ENCODE measurements around the gene ABCB1. TPM values are rescaled to one million over a fixed set of nuclear protein-coding genes. Genes with fewer than 3 reads are reported as not detected.
A peak's percentile ranks its signal among the peaks of the same experiment; 100 is the strongest.
"Not testable (repeated sequence)": the region's sequence is repeated elsewhere in the genome, so short reads cannot be mapped to it uniquely, and the experiment has no call there.

Gene ABCB1
- total RNA-seq, 2 donors from 2014 or later = 26.1 to 32.5 TPM

DNA sequence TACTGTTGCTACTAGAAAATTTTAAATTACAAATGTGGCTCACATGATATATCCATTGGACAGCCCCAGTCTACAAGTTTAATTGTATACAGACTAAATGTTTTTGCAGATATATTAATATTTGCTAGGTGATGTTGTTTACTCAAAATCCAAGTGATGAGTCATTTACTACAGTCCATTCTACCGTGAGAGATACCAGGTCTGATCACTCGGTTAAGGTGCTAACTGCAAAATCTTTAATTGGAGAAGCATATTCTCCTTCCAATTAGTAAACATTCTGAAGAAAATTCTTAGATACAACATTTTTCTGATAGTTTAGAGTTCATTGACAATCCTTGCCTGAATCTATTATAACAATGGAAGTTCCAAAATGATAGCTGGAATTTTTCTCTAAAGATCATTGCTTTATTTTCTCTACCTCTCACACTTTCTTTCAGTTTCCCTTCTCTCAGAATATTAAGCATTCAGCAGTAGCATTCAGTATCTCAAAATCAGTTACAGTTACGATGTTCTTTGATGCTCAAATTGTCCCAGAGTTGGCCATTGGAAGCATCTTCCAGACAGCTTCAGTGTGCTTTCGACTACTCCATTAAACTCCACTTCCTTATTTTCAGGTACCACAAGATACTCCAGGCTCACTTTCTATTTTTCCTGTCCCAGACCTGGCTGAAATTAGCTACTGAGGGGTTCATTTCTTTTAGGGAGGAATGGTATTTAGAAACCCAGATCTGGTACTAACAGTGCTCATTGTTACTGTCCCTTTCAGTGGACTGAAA, 2.3 kb downstream of the ABCB1 start:
- H3K9me3 ChIP-seq (ENCODE audit: control insufficient read depth, low read length, poor library complexity, severe bottlenecking) = no peaks in the 10 kb centered on the region
- ATAC-seq = no peak
- peaks cover 7% of the 10 kb centered on the region for H3K36me3 Mint-ChIP-seq (ENCODE audit: low read depth)
- H3K27me3 Mint-ChIP-seq = peaks cover 16% of the 10 kb centered on the region
- H3K27ac Mint-ChIP-seq = peak overlapping the region; percentile 93
- peaks cover 20% of the 10 kb centered on the region for H3K4me1 Mint-ChIP-seq
- no peak for DNase-seq
- peak overlapping the region; percentile 87 for H3K4me3 Mint-ChIP-seq

DNA sequence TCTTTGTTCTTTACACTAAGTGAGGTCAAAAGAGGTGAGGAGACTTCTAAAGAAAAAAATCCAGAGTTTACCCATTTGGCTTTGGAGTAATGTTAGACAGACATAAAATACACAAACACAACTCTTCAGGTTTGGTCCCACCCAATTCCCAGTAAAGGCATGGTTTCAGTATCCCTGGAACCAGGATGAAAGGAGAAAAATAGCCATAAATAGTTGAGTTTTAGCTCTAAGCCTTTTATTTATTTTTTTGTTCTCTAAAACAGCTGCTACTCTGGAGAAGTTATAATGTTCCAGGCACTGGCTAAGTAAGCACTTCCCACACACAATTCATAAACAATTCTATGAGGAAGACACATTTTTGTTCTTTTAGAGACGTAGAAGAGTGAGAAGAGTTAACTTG, 4.0 kb downstream of the ABCB1 start:
- H3K9me3 ChIP-seq (ENCODE audit: control insufficient read depth, low read length, poor library complexity, severe bottlenecking) = no peaks in the 10 kb centered on the region
- H3K4me1 Mint-ChIP-seq = peaks cover 20% of the 10 kb centered on the region
- no peak overlapping the region for H3K4me3 Mint-ChIP-seq
- H3K27ac Mint-ChIP-seq = peak overlapping the region; percentile 93
- DNase-seq (no peak), ATAC-seq (no peak)
- peaks cover 13% of the 10 kb centered on the region for H3K27me3 Mint-ChIP-seq
- peaks cover 5% of the 10 kb centered on the region for H3K36me3 Mint-ChIP-seq (ENCODE audit: low read depth)

DNA sequence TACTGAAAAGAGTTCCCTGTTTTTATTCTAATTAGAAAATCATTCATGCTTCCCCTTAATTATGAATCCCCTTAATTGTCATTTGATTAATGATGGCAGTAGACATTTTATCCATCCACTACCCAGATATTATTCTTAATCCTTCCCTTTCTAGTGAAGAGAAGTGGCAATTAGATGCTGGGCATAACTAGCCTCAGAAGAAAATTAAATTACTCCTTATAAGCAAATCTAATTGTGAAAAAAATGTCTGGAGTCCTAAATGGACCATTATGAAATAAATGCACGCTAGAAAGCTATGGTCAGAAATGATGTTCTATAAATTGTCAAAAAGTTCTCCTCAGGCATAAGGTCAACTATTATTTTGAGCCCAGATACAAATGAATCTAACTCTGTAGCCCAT, 4.5 kb downstream of the ABCB1 start:
- DNase-seq (no peak), ATAC-seq (no peak)
- no peaks in the 10 kb centered on the region for H3K9me3 ChIP-seq (ENCODE audit: control insufficient read depth, low read length, poor library complexity, severe bottlenecking)
- Mint-ChIP-seq H3K36me3 (ENCODE audit: low read depth) (peaks cover 5% of the 10 kb centered on the region), H3K4me3 (no peak overlapping the region), H3K27me3 (peaks cover 13% of the 10 kb centered on the region), H3K27ac (peak overlapping the region; percentile 9), H3K4me1 (peaks cover 19% of the 10 kb centered on the region)

DNA sequence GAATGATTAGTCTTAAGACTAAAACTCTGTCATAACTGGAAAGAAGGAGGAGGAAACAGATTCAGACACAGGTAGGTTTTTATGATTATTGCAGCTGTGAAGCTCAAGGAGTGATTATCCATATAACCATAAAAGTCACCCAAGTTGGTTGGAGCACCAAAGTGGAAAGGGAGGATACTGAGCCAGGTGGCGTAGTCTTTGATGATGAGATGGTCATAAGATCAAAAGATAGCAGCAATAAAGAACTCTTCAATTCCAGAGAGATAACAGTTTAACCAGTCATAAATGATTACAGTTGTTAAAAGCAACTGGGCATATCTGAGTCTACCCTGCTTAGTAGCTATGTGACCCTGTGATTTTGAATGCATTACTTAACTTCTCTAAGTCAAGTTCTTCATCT, 8.4 kb downstream of the ABCB1 start:
- DNase-seq (no peak), ATAC-seq (no peak)
- Mint-ChIP-seq H3K27me3 (no peaks in the 10 kb centered on the region), H3K27ac (no peak overlapping the region), H3K36me3 (ENCODE audit: low read depth) (no peaks in the 10 kb centered on the region), H3K4me3 (no peak overlapping the region), H3K4me1 (peaks cover 11% of the 10 kb centered on the region)
- H3K9me3 ChIP-seq (ENCODE audit: control insufficient read depth, low read length, poor library complexity, severe bottlenecking) = no peaks in the 10 kb centered on the region

DNA sequence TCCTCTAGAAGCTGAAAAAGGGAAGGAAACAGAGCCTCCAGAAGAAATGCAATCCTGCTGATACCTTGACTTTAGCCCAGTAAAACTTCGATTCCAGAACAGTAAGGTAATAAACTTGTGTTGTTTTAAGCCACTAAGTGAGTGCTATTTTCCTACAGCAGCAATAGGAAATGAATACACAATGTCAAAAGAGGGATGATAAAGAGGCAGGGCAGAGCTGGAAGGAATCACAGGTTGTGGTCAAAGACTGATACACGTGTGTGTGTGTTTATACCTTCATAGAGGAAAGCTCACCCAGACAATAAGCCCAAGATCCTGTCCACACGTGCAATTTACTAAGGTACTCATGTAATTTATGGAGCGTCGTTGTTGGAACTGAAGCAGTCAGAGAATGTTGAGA, 9.5 kb downstream of the ABCB1 start:
- DNase-seq = no peak
- H3K27ac Mint-ChIP-seq = no peak overlapping the region
- H3K27me3 Mint-ChIP-seq = no peaks in the 10 kb centered on the region
- H3K4me3 Mint-ChIP-seq = no peak overlapping the region
- no peak for ATAC-seq
- peaks cover 2% of the 10 kb centered on the region for H3K36me3 Mint-ChIP-seq (ENCODE audit: low read depth)
- H3K4me1 Mint-ChIP-seq = peaks cover 12% of the 10 kb centered on the region
- no peaks in the 10 kb centered on the region for H3K9me3 ChIP-seq (ENCODE audit: control insufficient read depth, low read length, poor library complexity, severe bottlenecking)

DNA sequence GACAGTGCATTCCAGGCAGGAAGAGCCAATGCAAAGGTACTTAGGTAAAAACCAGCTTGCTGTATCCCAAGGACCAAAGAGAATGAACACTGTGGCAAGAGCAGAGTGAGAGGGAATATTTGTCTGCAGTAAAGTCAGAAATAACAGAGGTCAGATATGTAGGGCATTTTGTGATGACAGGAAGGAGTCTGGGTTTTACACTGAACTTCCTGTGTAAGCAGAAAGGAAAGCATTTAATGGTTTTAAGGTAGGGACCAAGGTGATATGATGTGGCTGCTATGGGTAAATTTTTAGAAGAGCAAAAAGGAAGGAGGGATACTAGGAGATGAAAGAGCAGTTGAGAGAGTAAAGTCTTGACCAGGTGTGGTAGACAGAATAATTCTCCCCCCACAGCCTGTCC, 10.1 kb downstream of the ABCB1 start:
- DNase-seq (no peak), ATAC-seq (peak; percentile 83)
- H3K9me3 ChIP-seq (ENCODE audit: control insufficient read depth, low read length, poor library complexity, severe bottlenecking) = no peaks in the 10 kb centered on the region
- no peaks in the 10 kb centered on the region for H3K27me3 Mint-ChIP-seq
- H3K4me3 Mint-ChIP-seq = no peak overlapping the region
- H3K36me3 Mint-ChIP-seq (ENCODE audit: low read depth) = peaks cover 2% of the 10 kb centered on the region
- no peak overlapping the region for H3K27ac Mint-ChIP-seq
- H3K4me1 Mint-ChIP-seq = peaks cover 18% of the 10 kb centered on the region

DNA sequence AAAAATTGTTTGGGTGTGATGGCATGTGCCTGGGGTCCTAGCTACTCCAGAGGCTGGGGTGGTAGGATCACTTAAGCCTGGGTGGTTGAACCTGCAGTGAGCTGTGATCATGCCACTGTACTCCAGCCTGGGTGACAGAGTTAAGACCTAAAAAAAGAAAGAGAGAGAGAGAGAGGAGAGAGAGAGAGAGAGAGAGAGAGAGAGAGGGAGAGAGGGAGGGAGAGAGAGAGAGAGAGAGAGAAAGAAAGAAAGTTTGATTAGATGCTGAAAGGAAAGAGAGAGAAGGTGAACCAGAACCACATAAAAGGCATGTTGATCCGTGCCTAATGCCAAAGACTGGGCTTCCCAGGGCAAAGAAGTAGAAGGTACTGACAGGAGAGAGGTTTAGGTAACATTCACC, 11.1 kb downstream of the ABCB1 start:
- Mint-ChIP-seq H3K27ac (no peak overlapping the region), H3K36me3 (ENCODE audit: low read depth) (peaks cover 11% of the 10 kb centered on the region), H3K4me3 (no peak overlapping the region), H3K27me3 (peaks cover 6% of the 10 kb centered on the region), H3K4me1 (peaks cover 16% of the 10 kb centered on the region)
- no peak for DNase-seq
- ATAC-seq = no peak
- no peaks in the 10 kb centered on the region for H3K9me3 ChIP-seq (ENCODE audit: control insufficient read depth, low read length, poor library complexity, severe bottlenecking)

DNA sequence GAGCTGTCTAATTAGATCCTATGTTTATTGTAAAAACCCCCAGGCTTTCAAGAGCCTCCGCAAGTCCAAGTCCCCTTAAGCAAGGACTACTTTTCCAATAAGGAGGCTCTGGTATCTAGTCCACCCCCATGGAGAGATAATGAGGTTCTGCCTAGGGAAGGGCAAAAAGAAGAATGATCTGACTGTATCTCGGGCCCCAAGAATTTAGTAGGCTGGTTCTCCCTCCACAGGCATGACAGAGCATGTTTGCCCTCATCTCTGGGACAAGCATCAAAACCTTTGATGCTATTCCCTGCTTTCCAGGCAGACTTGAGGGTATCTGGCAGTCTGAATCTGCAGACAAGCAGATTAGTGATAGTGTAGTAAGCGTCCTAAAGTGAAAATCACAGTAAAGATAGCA, 19.0 kb downstream of the ABCB1 start:
- H3K4me1 Mint-ChIP-seq = peaks cover 20% of the 10 kb centered on the region
- no peak for DNase-seq
- H3K9me3 ChIP-seq (ENCODE audit: control insufficient read depth, low read length, poor library complexity, severe bottlenecking) = no peaks in the 10 kb centered on the region
- ATAC-seq = no peak
- peaks cover 17% of the 10 kb centered on the region for H3K27me3 Mint-ChIP-seq
- peaks cover 16% of the 10 kb centered on the region for H3K36me3 Mint-ChIP-seq (ENCODE audit: low read depth)
- H3K27ac Mint-ChIP-seq = no peak overlapping the region
- H3K4me3 Mint-ChIP-seq = no peak overlapping the region

DNA sequence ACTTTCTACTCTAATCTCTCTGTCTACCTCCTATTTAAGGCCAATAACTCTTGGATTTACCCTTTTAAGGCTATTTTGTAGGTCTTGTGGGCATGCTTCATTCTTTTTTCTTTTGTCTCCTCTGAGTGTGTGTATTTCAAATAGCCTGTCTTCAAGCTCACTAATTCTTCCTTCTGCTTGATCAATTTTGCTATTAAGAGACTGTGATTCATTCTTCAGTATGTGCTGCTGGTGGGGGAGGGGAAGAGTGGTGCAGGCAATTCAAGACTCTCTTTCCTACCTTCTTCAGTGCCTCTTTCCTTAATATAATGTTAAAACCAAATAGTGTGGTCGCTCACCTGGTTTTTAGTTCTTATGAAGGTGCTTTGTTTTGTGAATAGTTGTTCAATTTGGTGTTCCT, 20.0 kb downstream of the ABCB1 start:
- no peak overlapping the region for H3K27ac Mint-ChIP-seq
- no peak for ATAC-seq
- H3K4me1 Mint-ChIP-seq = peaks cover 10% of the 10 kb centered on the region

DNA sequence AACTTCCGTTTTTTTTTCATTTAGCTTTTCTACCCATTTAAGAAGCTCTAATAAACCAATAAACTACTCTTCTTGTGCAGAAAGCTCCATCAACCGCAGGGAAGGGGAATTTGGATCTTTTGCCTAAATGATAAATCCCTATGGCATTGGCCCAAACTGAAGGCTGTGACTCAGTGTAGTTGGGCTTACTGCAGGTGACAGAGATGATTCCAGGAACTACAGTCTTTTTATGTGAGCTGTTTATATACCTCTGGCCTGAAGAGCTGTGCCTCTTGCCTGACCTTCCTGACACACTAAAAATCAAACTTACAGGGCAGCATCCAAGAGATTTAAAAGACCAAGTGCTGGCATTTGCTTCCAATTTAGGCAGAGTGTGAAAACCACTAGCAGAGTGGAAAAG, 25.2 kb downstream of the ABCB1 start:
- H3K27me3 Mint-ChIP-seq = no peaks in the 10 kb centered on the region
- DNase-seq = no peak
- no peak overlapping the region for H3K4me3 Mint-ChIP-seq
- H3K9me3 ChIP-seq (ENCODE audit: control insufficient read depth, low read length, poor library complexity, severe bottlenecking) = no peaks in the 10 kb centered on the region
- peaks cover 6% of the 10 kb centered on the region for H3K36me3 Mint-ChIP-seq (ENCODE audit: low read depth)
- H3K4me1 Mint-ChIP-seq = peaks cover 13% of the 10 kb centered on the region
- no peak for ATAC-seq
- no peak overlapping the region for H3K27ac Mint-ChIP-seq

More for the DNA sequence above, 20.0 kb downstream of the ABCB1 start:
- no peak overlapping the region for H3K4me3 Mint-ChIP-seq
- H3K27me3 Mint-ChIP-seq = peaks cover 17% of the 10 kb centered on the region
- peaks cover 14% of the 10 kb centered on the region for H3K36me3 Mint-ChIP-seq (ENCODE audit: low read depth)
- no peaks in the 10 kb centered on the region for H3K9me3 ChIP-seq (ENCODE audit: control insufficient read depth, low read length, poor library complexity, severe bottlenecking)
- no peak for DNase-seq

DNA sequence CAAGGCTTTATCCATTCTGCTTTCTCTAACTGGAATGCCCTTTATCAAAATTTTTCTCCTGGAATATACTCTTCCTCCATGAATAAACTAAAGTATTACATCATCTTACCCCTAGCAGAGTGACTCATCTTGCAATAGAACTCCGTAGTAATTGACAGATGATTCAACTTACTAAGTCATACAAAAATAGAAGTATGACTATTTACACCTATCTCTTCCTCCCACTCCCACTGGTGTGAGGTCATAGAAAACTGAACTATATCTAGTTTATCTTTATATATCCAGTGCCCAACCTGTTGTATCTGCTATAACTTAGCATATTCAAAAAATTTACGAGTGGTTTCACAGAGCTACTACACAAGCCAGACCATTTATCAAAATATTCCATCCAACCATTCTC, 26.1 kb downstream of the ABCB1 start:
- DNase-seq = no peak
- no peak overlapping the region for H3K4me3 Mint-ChIP-seq

DNA sequence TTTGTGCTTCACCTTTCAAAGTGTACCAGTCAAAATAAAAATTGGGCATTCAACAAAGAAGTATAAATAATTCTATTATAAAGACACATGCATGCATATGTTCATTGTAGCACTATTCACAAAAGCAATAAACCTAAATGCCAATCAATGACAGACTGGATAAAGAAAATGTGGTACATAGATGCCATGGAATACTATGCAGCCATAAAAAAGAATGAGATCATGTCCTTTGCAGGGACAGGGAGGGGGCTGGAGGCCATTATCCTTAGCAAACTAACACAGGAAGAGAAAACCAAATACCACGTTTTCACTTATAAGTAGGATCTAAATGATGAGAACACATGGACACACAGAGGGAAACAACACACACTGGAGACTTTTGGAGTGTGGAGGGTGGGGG, 28.2 kb downstream of the ABCB1 start:
- not testable (repeated sequence) for ATAC-seq; H3K4me3 Mint-ChIP-seq; H3K36me3 Mint-ChIP-seq (ENCODE audit: low read depth); DNase-seq; H3K27ac Mint-ChIP-seq; H3K9me3 ChIP-seq (ENCODE audit: control insufficient read depth, low read length, poor library complexity, severe bottlenecking); H3K27me3 Mint-ChIP-seq
- peaks cover 13% of the 10 kb centered on the region for H3K4me1 Mint-ChIP-seq

More for the DNA sequence above, 26.1 kb downstream of the ABCB1 start:
- H3K36me3 Mint-ChIP-seq (ENCODE audit: low read depth) = peaks cover 6% of the 10 kb centered on the region
- H3K27ac Mint-ChIP-seq = peak overlapping the region; percentile 41
- ATAC-seq = no peak
- peaks cover 13% of the 10 kb centered on the region for H3K4me1 Mint-ChIP-seq
- no peaks in the 10 kb centered on the region for H3K27me3 Mint-ChIP-seq
- no peaks in the 10 kb centered on the region for H3K9me3 ChIP-seq (ENCODE audit: control insufficient read depth, low read length, poor library complexity, severe bottlenecking)

DNA sequence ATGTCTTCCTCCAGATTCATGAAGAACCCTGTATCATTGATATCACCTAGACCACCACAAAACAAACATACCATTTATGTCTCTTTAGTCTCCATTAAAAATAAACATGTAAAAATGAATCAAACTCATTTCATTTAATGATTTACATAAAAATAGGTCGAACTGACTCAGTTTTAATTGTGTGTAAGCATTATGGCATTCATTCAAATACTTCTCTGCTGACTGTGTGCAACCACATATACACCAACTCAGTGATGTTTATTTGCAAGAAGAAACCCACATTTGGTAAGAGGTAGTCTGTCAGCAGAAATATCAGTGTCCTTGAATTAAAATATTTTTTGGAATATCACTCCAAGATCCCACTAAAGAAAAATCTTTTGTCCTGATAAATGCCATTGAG, 30.5 kb downstream of the ABCB1 start:
- ATAC-seq = no peak
- DNase-seq = no peak
- Mint-ChIP-seq H3K4me1 (peaks cover 8% of the 10 kb centered on the region), H3K27ac (no peak overlapping the region), H3K36me3 (ENCODE audit: low read depth) (peaks cover 5% of the 10 kb centered on the region), H3K4me3 (no peak overlapping the region), H3K27me3 (no peaks in the 10 kb centered on the region)
- H3K9me3 ChIP-seq (ENCODE audit: control insufficient read depth, low read length, poor library complexity, severe bottlenecking) = no peaks in the 10 kb centered on the region

DNA sequence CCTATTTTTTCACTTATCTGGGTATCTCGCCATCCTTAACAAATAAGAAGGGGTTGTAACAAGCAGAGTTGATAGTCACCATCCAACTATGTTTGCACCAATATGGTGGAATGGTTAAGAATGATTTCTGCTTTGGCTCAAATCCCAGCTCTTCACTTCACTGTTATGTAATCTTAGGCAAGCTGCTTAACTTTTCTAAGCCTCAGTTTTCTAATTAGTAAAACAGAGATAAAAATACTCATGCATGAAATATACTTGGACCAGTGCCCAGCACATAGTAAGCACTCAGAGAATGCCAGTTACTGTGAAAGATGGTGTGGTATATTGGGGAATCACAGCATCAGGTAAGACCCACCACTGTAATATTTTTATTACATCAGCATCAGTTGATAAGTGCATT, 33.6 kb downstream of the ABCB1 start:
- no peaks in the 10 kb centered on the region for H3K36me3 Mint-ChIP-seq (ENCODE audit: low read depth)

More for the DNA sequence above, 33.6 kb downstream of the ABCB1 start:
- DNase-seq (no peak), ATAC-seq (no peak)
- peaks cover 8% of the 10 kb centered on the region for H3K4me1 Mint-ChIP-seq
- H3K27me3 Mint-ChIP-seq = no peaks in the 10 kb centered on the region
- H3K9me3 ChIP-seq (ENCODE audit: control insufficient read depth, low read length, poor library complexity, severe bottlenecking) = no peaks in the 10 kb centered on the region
- no peak overlapping the region for H3K4me3 Mint-ChIP-seq
- H3K27ac Mint-ChIP-seq = no peak overlapping the region
